ENCODE results near the gene CDH23.
A peak's percentile ranks its signal among the peaks of the same experiment; 100 is the strongest.

CDH23 gene

GRCh38 chr10:71831646-71832552, 435.2 kb downstream of the CDH23 start:
- peak; percentile 35 for DNase-seq

- no peak for DNase-seq
These were observed 436.2 kb downstream of the CDH23 start for GRCh38 chr10:71832967-71833366.

- no peak for DNase-seq
These were observed 437.0 kb downstream of the CDH23 start for GRCh38 chr10:71833451-71834342.

GRCh38 chr10:71834343-71834674, 437.6 kb downstream of the CDH23 start:
- no peak for DNase-seq

GRCh38 chr10:71835671-71836595, 439.2 kb downstream of the CDH23 start:
- DNase-seq: peak; percentile 92

GRCh38 chr10:71836596-71836974, 439.9 kb downstream of the CDH23 start:
- no peak for DNase-seq

- DNase-seq: peak; percentile 20
These were observed 440.5 kb downstream of the CDH23 start for GRCh38 chr10:71837098-71837827.

- peak; percentile 40 for DNase-seq
These were observed 441.8 kb downstream of the CDH23 start for GRCh38 chr10:71838264-71839211.

- peak; percentile 96 for DNase-seq
These were observed 443.6 kb downstream of the CDH23 start for GRCh38 chr10:71840177-71840957.

- DNase-seq: no peak
These were observed 444.2 kb downstream of the CDH23 start for GRCh38 chr10:71840958-71841335.

GRCh38 chr10:71842422-71842821, 445.7 kb downstream of the CDH23 start:
- DNase-seq: no peak

GRCh38 chr10:71842856-71843686, 446.4 kb downstream of the CDH23 start:
- DNase-seq: no peak

GRCh38 chr10:71844084-71844483, 447.4 kb downstream of the CDH23 start:
- no peak for DNase-seq

GRCh38 chr10:71844695-71845094, 448.0 kb downstream of the CDH23 start:
- no peak for DNase-seq

GRCh38 chr10:71845410-71846405, 449.0 kb downstream of the CDH23 start:
- DNase-seq: no peak

- DNase-seq: no peak
These were observed 450.1 kb downstream of the CDH23 start for GRCh38 chr10:71846816-71847215.

- no peak for DNase-seq
These were observed 450.7 kb downstream of the CDH23 start for GRCh38 chr10:71847418-71847817.
